ENCODE data around the gene OLA1. TPM values are rescaled to one million over a fixed set of nuclear protein-coding genes. Genes with fewer than 3 reads are reported as not detected.

Gene OLA1
- total and polyA plus RNA-seq, 2 experiments from 2014 or later = 94.0 to 150 TPM

DNA sequence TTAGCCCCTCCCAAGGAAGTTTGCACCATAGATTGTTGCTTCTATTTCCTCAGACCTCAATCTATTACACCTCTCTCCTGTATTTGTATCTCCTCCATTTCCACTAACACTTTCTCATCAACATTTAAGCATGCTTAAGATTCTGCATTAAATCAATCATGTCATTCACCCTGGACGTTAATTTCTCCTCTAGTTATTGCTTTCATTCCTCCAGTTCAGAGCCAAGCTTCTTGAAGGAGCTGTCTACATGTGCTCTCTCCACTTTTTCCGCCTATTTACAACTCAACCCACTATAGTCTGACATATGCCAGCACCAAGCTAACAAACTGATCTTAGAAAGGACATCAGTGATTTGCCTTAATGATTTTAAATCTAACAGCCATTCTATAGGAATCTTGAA lies 99.5 kb downstream of the OLA1 start:
- DNase-seq (ENCODE audit: low read depth in 1 of 2, low spot score in 1 of 2) = no peak
- H3K4me1 ChIP-seq (ENCODE audit: low read depth) = peaks cover 20% of the 10 kb centered on the region
- H3K27me3 ChIP-seq = no peaks in the 10 kb centered on the region
- H3K27ac ChIP-seq = no peak overlapping the region
- H3K36me3 ChIP-seq = no peaks in the 10 kb centered on the region
- TF ChIP-seq, protein P1, sequence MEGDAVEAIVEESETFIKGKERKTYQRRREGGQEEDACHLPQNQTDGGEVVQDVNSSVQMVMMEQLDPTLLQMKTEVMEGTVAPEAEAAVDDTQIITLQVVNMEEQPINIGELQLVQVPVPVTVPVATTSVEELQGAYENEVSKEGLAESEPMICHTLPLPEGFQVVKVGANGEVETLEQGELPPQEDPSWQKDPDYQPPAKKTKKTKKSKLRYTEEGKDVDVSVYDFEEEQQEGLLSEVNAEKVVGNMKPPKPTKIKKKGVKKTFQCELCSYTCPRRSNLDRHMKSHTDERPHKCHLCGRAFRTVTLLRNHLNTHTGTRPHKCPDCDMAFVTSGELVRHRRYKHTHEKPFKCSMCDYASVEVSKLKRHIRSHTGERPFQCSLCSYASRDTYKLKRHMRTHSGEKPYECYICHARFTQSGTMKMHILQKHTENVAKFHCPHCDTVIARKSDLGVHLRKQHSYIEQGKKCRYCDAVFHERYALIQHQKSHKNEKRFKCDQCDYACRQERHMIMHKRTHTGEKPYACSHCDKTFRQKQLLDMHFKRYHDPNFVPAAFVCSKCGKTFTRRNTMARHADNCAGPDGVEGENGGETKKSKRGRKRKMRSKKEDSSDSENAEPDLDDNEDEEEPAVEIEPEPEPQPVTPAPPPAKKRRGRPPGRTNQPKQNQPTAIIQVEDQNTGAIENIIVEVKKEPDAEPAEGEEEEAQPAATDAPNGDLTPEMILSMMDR (IDR thresholded peaks at IDR 0.05; ENCODE audit: low read depth, low read length) = no peak
- no peaks in the 10 kb centered on the region for H3K9me3 ChIP-seq (ENCODE audit: low read depth)
- H3K4me3 ChIP-seq = no peak overlapping the region

DNA sequence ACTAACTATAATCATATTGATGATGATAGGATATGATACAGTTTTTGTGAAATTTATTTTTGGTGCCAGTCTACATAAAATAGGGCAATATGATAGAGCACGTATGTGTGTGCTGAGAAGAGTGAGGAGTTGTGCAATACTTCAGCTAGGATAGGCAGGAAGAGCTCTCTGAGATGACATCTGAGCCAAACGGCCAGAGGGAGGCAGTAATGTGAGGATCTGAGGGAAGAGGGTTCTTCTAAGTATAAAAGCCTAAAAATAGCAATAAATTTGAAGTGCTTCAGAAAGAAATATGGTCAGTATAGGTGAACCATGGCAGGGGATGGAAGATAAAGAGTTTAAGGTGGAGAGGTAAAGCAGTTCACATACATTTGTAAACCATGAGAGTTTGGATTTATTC lies 102.5 kb downstream of the OLA1 start:
- TF ChIP-seq, protein P1 (IDR thresholded peaks at IDR 0.05; ENCODE audit: low read depth, low read length) = peak; percentile 9
- Histone ChIP-seq H3K9me3 (ENCODE audit: low read depth) (no peaks in the 10 kb centered on the region), H3K4me1 (ENCODE audit: low read depth) (peaks cover 20% of the 10 kb centered on the region), H3K36me3 (no peaks in the 10 kb centered on the region), H3K27me3 (no peaks in the 10 kb centered on the region), H3K27ac (no peak overlapping the region), H3K4me3 (no peak overlapping the region)
- DNase-seq (ENCODE audit: low read depth in 1 of 2, low spot score in 1 of 2) = peak; percentile 19 to 28

DNA sequence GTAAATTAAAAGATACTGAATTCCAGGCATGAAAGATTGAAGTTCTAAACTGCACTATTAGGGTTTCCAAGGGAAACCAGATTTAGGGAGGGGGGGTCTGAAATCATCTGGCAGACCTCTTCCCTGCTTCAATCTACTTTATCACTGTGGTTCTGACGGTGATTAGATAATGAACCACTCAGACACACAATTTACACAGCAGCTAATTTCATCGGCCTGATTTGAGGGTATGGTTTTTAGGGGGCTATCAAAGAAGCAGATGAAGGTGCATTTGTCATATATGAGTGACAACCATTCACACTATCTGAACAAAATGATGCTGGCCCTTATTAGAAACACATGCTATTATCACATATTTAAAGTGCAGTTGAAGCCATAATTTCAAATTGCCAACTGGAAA lies 106.0 kb downstream of the OLA1 start:
- Histone ChIP-seq H3K36me3 (no peaks in the 10 kb centered on the region), H3K27me3 (no peaks in the 10 kb centered on the region), H3K4me1 (ENCODE audit: low read depth) (peaks cover 15% of the 10 kb centered on the region), H3K4me3 (no peak overlapping the region), H3K9me3 (ENCODE audit: low read depth) (no peaks in the 10 kb centered on the region), H3K27ac (no peak overlapping the region)
- TF ChIP-seq, protein P1 (IDR thresholded peaks at IDR 0.05; ENCODE audit: low read depth, low read length) = no peak
- no peak for DNase-seq (ENCODE audit: low read depth in 1 of 2, low spot score in 1 of 2)

DNA sequence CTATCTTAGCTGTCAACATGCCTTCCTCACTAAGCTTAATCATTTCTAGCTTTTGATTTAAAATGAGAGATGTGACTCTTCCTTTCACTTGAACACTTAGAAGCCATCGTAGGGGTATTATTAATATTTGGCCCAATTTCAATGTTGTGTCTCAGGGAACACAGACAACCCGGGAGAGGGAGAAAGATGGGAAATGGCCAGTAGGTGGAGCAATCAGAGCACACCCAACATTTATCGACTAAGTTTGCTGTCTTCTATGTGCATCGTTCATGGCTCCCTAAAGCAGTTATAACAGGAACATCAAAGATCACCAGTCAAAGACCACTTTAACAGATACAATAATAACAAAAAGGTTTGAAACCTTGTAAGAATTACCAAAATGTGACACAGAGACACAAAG lies 110.2 kb downstream of the OLA1 start:
- no peaks in the 10 kb centered on the region for H3K27me3 ChIP-seq
- DNase-seq (ENCODE audit: low read depth in 1 of 2, low spot score in 1 of 2) = peak in 1 of 2 donors; percentile 61
- TF ChIP-seq, protein P1 (IDR thresholded peaks at IDR 0.05; ENCODE audit: low read depth, low read length) = peak; percentile 54
- peaks cover 3% of the 10 kb centered on the region for H3K36me3 ChIP-seq
- no peaks in the 10 kb centered on the region for H3K9me3 ChIP-seq (ENCODE audit: low read depth)
- H3K4me3 ChIP-seq = no peak overlapping the region
- H3K27ac ChIP-seq = no peak overlapping the region
- H3K4me1 ChIP-seq (ENCODE audit: low read depth) = no peaks in the 10 kb centered on the region

DNA sequence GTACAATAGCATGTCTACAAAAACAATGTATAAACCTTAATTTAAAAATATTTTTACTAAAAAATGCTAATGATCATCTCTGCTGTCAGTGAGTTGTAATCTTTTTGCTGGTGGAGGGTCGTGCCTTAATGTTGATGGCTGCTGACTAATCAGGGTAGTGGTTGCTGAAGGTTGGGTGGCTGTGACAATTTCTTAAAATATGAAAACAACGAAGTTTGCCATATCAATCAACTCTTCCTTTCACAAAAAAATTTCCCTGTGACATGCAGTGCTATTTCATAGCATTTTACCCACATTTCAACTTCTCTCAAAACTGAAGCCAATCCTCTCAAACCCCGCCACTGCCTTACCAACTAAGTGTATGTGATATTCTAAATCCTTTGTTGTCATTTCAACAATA lies 112.4 kb downstream of the OLA1 start:
- no peaks in the 10 kb centered on the region for H3K27me3 ChIP-seq
- TF ChIP-seq, protein P1 (IDR thresholded peaks at IDR 0.05; ENCODE audit: low read depth, low read length) = no peak
- no peaks in the 10 kb centered on the region for H3K9me3 ChIP-seq (ENCODE audit: low read depth)

DNA sequence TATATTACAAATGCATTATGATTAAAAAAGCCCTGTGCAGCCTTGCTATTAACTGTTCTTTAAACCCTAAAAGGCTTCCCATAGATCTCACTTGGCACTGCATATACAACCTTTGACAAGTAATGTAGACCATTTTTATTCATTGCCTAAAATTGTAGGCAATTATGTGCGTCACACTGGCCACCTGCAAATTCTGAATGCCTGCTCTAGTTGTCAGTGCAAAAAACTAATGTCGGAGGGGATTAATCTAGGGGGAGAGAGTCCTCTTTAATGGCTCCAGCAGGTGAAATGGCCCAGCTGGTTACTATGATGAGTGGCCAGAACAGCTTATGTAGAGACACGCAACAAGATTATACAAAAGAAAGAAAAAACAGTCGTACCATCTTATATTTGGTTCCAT lies 123.2 kb downstream of the OLA1 start:
- Histone ChIP-seq H3K9me3 (ENCODE audit: low read depth) (no peaks in the 10 kb centered on the region), H3K27me3 (no peaks in the 10 kb centered on the region), H3K4me3 (no peak overlapping the region), H3K27ac (no peak overlapping the region), H3K4me1 (ENCODE audit: low read depth) (peaks cover 10% of the 10 kb centered on the region), H3K36me3 (no peaks in the 10 kb centered on the region)
- TF ChIP-seq, protein P1 (IDR thresholded peaks at IDR 0.05; ENCODE audit: low read depth, low read length) = no peak
- peak in 1 of 2 donors; percentile 5 for DNase-seq (ENCODE audit: low read depth in 1 of 2, low spot score in 1 of 2)

More for the DNA sequence above, 112.4 kb downstream of the OLA1 start:
- Histone ChIP-seq H3K27ac (no peak overlapping the region), H3K4me3 (no peak overlapping the region), H3K4me1 (ENCODE audit: low read depth) (no peaks in the 10 kb centered on the region), H3K36me3 (peaks cover 3% of the 10 kb centered on the region)
- DNase-seq (ENCODE audit: low read depth in 1 of 2, low spot score in 1 of 2) = no peak

Measured in cardiac muscle cell (in vitro differentiated cells and primary cell).